Lower leg skin (tissue), 3 donors: ENCODE data around the gene KCTD10.

Source experiments
- POLR2A ChIP-seq, 2 donors: fragments of 450-650 bp; IDR thresholded peaks; one replicate each; pipeline ENCODE4 v1.6.1; 2016 to 2017; ENCODE audit warnings: antibody characterized with exemption in 2 of 2, mild to moderate bottlenecking in 1 of 2, moderate library complexity in 1 of 2
- TF ChIP-seq, protein P1 (sequence below), 3 donors: fragments of 450-650 bp; IDR thresholded peaks; one replicate each; pipeline ENCODE4 v1.5.1; 2016; ENCODE audit warnings: antibody characterized with exemption in 3 of 3, mild to moderate bottlenecking in 3 of 3, moderate library complexity in 2 of 3

GRCh38 chr12:109446869-109447268 is 30.2 kb downstream of the KCTD10 start:
- TF ChIP-seq, protein P1, sequence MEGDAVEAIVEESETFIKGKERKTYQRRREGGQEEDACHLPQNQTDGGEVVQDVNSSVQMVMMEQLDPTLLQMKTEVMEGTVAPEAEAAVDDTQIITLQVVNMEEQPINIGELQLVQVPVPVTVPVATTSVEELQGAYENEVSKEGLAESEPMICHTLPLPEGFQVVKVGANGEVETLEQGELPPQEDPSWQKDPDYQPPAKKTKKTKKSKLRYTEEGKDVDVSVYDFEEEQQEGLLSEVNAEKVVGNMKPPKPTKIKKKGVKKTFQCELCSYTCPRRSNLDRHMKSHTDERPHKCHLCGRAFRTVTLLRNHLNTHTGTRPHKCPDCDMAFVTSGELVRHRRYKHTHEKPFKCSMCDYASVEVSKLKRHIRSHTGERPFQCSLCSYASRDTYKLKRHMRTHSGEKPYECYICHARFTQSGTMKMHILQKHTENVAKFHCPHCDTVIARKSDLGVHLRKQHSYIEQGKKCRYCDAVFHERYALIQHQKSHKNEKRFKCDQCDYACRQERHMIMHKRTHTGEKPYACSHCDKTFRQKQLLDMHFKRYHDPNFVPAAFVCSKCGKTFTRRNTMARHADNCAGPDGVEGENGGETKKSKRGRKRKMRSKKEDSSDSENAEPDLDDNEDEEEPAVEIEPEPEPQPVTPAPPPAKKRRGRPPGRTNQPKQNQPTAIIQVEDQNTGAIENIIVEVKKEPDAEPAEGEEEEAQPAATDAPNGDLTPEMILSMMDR (IDR thresholded peaks at IDR 0.05), result no peak
- TF ChIP-seq POLR2A (IDR thresholded peaks at IDR 0.05), result no peak
